K562 (cell line): Measurements from ENCODE around the gene COX7B. TPM values are rescaled to one million over a fixed set of nuclear protein-coding genes. Genes with fewer than 3 reads are reported as not detected.

Experiments used
- CREB1 ChIP-seq, 2 experiments: sonication (generic) in 1 of 2; formaldehyde crosslinking in 1 of 2; IDR thresholded peaks; 2 replicates each; pipeline versions ENCODE4 v1.6.1 to v1.8.0; 2012 to 2022; ENCODE audit warnings: inconsistent platforms in 1 of 2, mild to moderate bottlenecking in 1 of 2, missing genetic modification reagents in 1 of 2, moderate library complexity in 1 of 2
- E2F5 ChIP-seq: sonication (generic); formaldehyde crosslinking; IDR thresholded peaks from 2 replicates; pipeline ENCODE4 v1.8.0; 2022; ENCODE audit warnings: mild to moderate bottlenecking, missing genetic modification reagents
- EGR1 ChIP-seq: fragments of 450-650 bp; conservative IDR thresholded peaks from 2 replicates; pipeline ENCODE4 v1.6.1; 2017; ENCODE audit warnings: mild to moderate bottlenecking
- FOXM1 ChIP-seq, 2 experiments: fragments of 450-650 bp in 1 of 2; sonication (generic) in 1 of 2; formaldehyde crosslinking in 1 of 2; IDR thresholded peaks; 2 replicates each; pipeline versions ENCODE4 v1.6.1 to v1.9.0; 2017 to 2022; ENCODE audit warnings: low read depth in 2 of 2, mild to moderate bottlenecking in 2 of 2, missing genetic modification reagents in 1 of 2, moderate library complexity in 1 of 2
- HDAC3 ChIP-seq: fragments of 450-650 bp; IDR thresholded peaks from 2 replicates; pipeline ENCODE4 v1.6.1; 2018; ENCODE audit warnings: borderline replicate concordance, mild to moderate bottlenecking, moderate library complexity; ENCODE audit not compliant: partially characterized antibody
- MEIS2 ChIP-seq: fragments of 450-650 bp; IDR thresholded peaks from 2 replicates; pipeline ENCODE4 v1.6.1; 2014; ENCODE audit warnings: mild to moderate bottlenecking; ENCODE audit not compliant: partially characterized antibody
- PHF8 ChIP-seq: fragments of 200-600 bp; sonication (generic); IDR thresholded peaks from 2 replicates; pipeline ENCODE4 v1.6.1; 2012; ENCODE audit warnings: mixed run types, mild to moderate bottlenecking, inconsistent platforms, low read length, moderate library complexity, borderline replicate concordance
- PPARD ChIP-seq: fragments of 250-450 bp; sonication (Bioruptor Pico); IDR thresholded peaks from 2 replicates; pipeline ENCODE4 v1.8.0; 2022; ENCODE audit warnings: inconsistent platforms, mild to moderate bottlenecking, moderate library complexity
- RCOR1 ChIP-seq, 2 experiments: IDR thresholded peaks; 2 replicates each; pipeline ENCODE4 v1.6.1; 2012; ENCODE audit warnings: low read depth in 2 of 2, low read length in 2 of 2, borderline replicate concordance in 1 of 2, improper control_type of control experiment in 1 of 2
- SMC3 ChIP-seq: conservative IDR thresholded peaks from 2 replicates; pipeline ENCODE4 v1.6.1; 2011; ENCODE audit warnings: low read depth, low read length, improper control_type of control experiment; ENCODE audit not compliant: insufficient read depth
- TBL1XR1 ChIP-seq, 2 experiments: IDR thresholded peaks; 2 replicates each; pipeline ENCODE4 v1.6.1; 2012; ENCODE audit warnings: improper control_type of control experiment in 2 of 2, low read length in 2 of 2, mild to moderate bottlenecking in 1 of 2
- TOE1 ChIP-seq, 2 experiments: fragments of 450-650 bp in 1 of 2; sonication (generic) in 1 of 2; formaldehyde crosslinking in 1 of 2; IDR thresholded peaks; 2 replicates each; pipeline versions ENCODE4 v1.7.1 to v1.8.0; 2016 to 2022; ENCODE audit warnings: borderline replicate concordance in 2 of 2, mild to moderate bottlenecking in 2 of 2, antibody characterized with exemption in 1 of 2, inconsistent platforms in 1 of 2, low read depth in 1 of 2, missing genetic modification reagents in 1 of 2, moderate library complexity in 1 of 2
- ZBTB7A ChIP-seq: IDR thresholded peaks from 2 replicates; pipeline ENCODE4 v1.6.1; 2011; ENCODE audit warnings: low read depth, mild to moderate bottlenecking, low read length, moderate library complexity, borderline replicate concordance; ENCODE audit not compliant: control insufficient read depth
- ZNF644 ChIP-seq: fragments of 200-800 bp; sonication (Bioruptor generic); IDR thresholded peaks from 2 replicates; pipeline ENCODE4 v1.6.1; 2016; ENCODE audit warnings: low read depth, missing genetic modification characterization, missing compliant biosample characterization
- polyA plus RNA-seq, 8 experiments: library from polyadenylated mRNA; depleted of rRNA in 4 of 8; stranded (reverse) in 5 of 8; unstranded in 3 of 8; fragments of >200 nt; fragmentation: Nextera tagmentation in 2 of 8; fragmentation: Illumina TruSeq in 1 of 8; extraction: Ambion mirVana in 2 of 8; extraction: Trizol in 1 of 8; gene quantifications; 2 replicates each; pipeline versions ENCODE4 v1.2.1 to v1.2.3, GENCODE V29; 2011 to 2014; ENCODE audit warnings: inconsistent platforms in 1 of 8, missing spikeins in 1 of 8
- total RNA-seq, 7 experiments: library from RNA; depleted of rRNA in 6 of 7; stranded (reverse); fragments of >200 nt in 6 of 7; fragmentation: Illumina TruSeq in 2 of 7; extraction: Trizol in 2 of 7; gene quantifications; 2 replicates each; pipeline versions ENCODE4 v1.2.1 to v1.2.3, GENCODE V29; 2011 to 2021; ENCODE audit warnings: low replicate concordance in 1 of 7
- TF ChIP-seq, protein P1 (sequence below): fragments of 450-650 bp; conservative IDR thresholded peaks from 2 replicates; pipeline ENCODE4 v1.6.1; 2016; ENCODE audit warnings: missing genetic modification characterization, low read depth, mild to moderate bottlenecking, control low read depth, missing compliant biosample characterization
- TF ChIP-seq, protein P2 (sequence below): sonication (generic); formaldehyde crosslinking; IDR thresholded peaks from 2 replicates; pipeline ENCODE4 v1.5.0; 2020; ENCODE audit warnings: missing genetic modification reagents
- TF ChIP-seq, protein P3 (sequence below): sonication (generic); formaldehyde crosslinking; IDR thresholded peaks from 2 replicates; pipeline ENCODE4 v1.9.0; 2022; ENCODE audit warnings: mild to moderate bottlenecking, missing genetic modification reagents
- TF ChIP-seq, protein P4 (sequence below), 2 experiments: fragments of 450-650 bp; conservative IDR thresholded peaks; 2 replicates each; pipeline ENCODE4 v1.6.1; 2017; ENCODE audit warnings: mild to moderate bottlenecking in 2 of 2, moderate library complexity in 2 of 2

Gene COX7B
- total and polyA plus RNA-seq, 9 of the 15 experiments (the other 6 are each of a cell fraction or from before 2014, with no cell fraction given), result 549 to 2,891 (median 1,307) TPM

DNA sequence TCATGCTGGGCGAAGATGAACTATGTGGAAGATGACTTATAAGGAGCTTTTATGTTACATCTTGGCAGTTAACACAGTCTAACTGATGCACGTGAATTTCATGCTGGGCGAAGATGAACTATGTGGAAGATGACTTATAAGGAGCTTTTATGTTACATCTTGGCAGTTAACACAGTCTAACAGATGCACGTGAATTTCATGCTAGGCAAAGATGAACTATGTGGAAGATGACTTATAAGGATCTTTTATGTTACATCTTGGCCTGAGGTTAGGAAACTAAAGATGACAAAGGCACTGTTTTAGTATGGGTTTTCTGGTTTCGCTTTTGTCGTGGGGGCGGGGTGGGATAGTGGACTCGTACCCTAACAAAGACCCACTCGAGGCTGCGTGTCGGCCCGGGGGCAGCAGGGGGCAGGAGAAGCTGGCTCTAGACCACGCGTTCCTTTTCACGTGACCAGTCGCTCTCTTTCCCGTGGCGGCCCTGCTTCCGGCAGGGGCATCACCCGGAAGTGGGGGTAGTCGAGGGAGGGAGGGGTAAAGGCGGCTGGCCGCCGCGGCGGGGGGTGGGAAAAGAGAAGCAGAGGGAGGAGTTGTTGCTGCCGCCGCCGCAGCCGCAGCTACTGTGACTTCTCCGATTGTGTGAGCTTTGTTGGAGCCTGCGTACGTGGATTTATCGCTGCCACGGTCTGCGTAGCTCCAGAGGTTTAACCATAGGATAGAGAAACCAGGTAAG is 11.0 kb downstream of the COX7B start, which contains the start of gene ATP7A (continued):
- TF ChIP-seq ZBTB7A (peak; percentile 74; the same call in 1 of the 2 replicates), FOXM1 (IDR thresholded peaks at IDR 0.05; ENCODE audit: low read depth) (no peak), FOXM1 (CRISPR knock-in tag; IDR thresholded peaks at IDR 0.05; ENCODE audit: low read depth) (0 out of 2 replicates have a peak, but pooled peaks have one; percentile 58), SMC3 (0 out of 2 replicates have a peak, but pooled peaks have one; percentile 15), HDAC3 (peak; percentile 67), MEIS2 (no peak), TOE1 (IDR thresholded peaks at IDR 0.05; ENCODE audit: borderline replicate concordance) (peak; percentile 78; the same call in 1 of the 2 replicates), TOE1 (CRISPR knock-in tag; IDR thresholded peaks at IDR 0.05; ENCODE audit: borderline replicate concordance, low read depth) (no peak), RCOR1 (IDR thresholded peaks at IDR 0.05; ENCODE audit: borderline replicate concordance in 1 of 2, low read depth in 2 of 2, low read length in 2 of 2) (peak in 1 of 2 experiments; percentile 19; a peak in 2 of 4 replicates), CREB1 (IDR thresholded peaks at IDR 0.05) (0 out of 2 replicates have a peak, but pooled peaks have one; percentile 21), CREB1 (CRISPR knock-in tag; IDR thresholded peaks at IDR 0.05) (no peak), TBL1XR1 (IDR thresholded peaks at IDR 0.05; ENCODE audit: low read length in 2 of 2) (peak; percentile 61 to 64; a peak in 2 of 4 replicates), PPARD (CRISPR knock-in tag) (no peak), PHF8 (peak; percentile 44; the same call in 1 of the 2 replicates), EGR1 (peak; percentile 27; the same call in 1 of the 2 replicates), ZNF644 (0 out of 2 replicates have a peak, but pooled peaks have one; percentile 21), E2F5 (CRISPR knock-in tag) (no peak)
- TF ChIP-seq, protein P1, sequence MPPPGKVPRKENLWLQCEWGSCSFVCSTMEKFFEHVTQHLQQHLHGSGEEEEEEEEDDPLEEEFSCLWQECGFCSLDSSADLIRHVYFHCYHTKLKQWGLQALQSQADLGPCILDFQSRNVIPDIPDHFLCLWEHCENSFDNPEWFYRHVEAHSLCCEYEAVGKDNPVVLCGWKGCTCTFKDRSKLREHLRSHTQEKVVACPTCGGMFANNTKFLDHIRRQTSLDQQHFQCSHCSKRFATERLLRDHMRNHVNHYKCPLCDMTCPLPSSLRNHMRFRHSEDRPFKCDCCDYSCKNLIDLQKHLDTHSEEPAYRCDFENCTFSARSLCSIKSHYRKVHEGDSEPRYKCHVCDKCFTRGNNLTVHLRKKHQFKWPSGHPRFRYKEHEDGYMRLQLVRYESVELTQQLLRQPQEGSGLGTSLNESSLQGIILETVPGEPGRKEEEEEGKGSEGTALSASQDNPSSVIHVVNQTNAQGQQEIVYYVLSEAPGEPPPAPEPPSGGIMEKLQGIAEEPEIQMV, result no peak
- TF ChIP-seq, protein P2, sequence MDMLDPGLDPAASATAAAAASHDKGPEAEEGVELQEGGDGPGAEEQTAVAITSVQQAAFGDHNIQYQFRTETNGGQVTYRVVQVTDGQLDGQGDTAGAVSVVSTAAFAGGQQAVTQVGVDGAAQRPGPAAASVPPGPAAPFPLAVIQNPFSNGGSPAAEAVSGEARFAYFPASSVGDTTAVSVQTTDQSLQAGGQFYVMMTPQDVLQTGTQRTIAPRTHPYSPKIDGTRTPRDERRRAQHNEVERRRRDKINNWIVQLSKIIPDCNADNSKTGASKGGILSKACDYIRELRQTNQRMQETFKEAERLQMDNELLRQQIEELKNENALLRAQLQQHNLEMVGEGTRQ, result peak; percentile 85
- TF ChIP-seq, protein P3, sequence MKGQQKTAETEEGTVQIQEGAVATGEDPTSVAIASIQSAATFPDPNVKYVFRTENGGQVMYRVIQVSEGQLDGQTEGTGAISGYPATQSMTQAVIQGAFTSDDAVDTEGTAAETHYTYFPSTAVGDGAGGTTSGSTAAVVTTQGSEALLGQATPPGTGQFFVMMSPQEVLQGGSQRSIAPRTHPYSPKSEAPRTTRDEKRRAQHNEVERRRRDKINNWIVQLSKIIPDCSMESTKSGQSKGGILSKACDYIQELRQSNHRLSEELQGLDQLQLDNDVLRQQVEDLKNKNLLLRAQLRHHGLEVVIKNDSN (CRISPR knock-in tag), result peak; percentile 88
- TF ChIP-seq, protein P4, sequence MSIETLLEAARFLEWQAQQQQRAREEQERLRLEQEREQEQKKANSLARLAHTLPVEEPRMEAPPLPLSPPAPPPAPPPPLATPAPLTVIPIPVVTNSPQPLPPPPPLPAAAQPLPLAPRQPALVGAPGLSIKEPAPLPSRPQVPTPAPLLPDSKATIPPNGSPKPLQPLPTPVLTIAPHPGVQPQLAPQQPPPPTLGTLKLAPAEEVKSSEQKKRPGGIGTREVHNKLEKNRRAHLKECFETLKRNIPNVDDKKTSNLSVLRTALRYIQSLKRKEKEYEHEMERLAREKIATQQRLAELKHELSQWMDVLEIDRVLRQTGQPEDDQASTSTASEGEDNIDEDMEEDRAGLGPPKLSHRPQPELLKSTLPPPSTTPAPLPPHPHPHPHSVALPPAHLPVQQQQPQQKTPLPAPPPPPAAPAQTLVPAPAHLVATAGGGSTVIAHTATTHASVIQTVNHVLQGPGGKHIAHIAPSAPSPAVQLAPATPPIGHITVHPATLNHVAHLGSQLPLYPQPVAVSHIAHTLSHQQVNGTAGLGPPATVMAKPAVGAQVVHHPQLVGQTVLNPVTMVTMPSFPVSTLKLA (conservative IDR thresholded peaks at IDR 0.05), result peak; percentile 69 to 82; a peak in 3 of 4 replicates
